Measurements from ENCODE around the gene TTC27. TPM values are rescaled to one million over a fixed set of nuclear protein-coding genes. Genes with fewer than 3 reads are reported as not detected.

The TTC27 gene
- total RNA-seq, 1 donor from 2014 or later = 12.5 TPM

DNA sequence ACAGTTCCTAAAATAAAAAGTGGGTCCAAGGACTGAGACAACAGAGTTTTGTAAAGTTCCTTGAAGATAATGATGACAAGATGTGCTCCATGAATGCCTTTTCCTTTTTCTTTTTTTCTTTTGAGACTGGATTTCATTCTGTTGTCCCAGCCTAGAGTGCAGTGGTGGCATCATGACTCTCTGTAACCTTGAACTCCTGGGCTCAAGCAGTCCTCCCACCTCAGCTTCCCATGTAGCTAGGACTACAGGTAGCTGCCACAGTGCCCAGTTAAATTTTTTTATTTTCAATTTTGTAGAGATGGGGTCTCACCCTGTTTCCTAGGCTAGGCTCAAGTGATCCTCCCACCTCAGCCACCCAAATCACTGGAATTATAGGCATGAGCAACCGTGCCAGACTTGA, 16.1 kb upstream of the TTC27 start:
- no peak for DNase-seq (ENCODE audit: extremely low spot score in 2 of 2)
- peaks cover 0 to 44% of the 10 kb centered on the region in 2 donors for H3K36me3 ChIP-seq
- H3K27me3 ChIP-seq = no peaks in the 10 kb centered on the region
- TF ChIP-seq POLR2A (IDR thresholded peaks at IDR 0.05) (no peak), POLR2AphosphoS5 (IDR thresholded peaks at IDR 0.05; ENCODE audit: insufficient read depth in 1 of 2, low read depth in 1 of 2) (no peak)
- TF ChIP-seq, protein P1, sequence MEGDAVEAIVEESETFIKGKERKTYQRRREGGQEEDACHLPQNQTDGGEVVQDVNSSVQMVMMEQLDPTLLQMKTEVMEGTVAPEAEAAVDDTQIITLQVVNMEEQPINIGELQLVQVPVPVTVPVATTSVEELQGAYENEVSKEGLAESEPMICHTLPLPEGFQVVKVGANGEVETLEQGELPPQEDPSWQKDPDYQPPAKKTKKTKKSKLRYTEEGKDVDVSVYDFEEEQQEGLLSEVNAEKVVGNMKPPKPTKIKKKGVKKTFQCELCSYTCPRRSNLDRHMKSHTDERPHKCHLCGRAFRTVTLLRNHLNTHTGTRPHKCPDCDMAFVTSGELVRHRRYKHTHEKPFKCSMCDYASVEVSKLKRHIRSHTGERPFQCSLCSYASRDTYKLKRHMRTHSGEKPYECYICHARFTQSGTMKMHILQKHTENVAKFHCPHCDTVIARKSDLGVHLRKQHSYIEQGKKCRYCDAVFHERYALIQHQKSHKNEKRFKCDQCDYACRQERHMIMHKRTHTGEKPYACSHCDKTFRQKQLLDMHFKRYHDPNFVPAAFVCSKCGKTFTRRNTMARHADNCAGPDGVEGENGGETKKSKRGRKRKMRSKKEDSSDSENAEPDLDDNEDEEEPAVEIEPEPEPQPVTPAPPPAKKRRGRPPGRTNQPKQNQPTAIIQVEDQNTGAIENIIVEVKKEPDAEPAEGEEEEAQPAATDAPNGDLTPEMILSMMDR (IDR thresholded peaks at IDR 0.05) = no peak
- no peaks in the 10 kb centered on the region for H3K9me3 ChIP-seq
- no peaks in the 10 kb centered on the region for H3K4me1 ChIP-seq
- H3K27ac ChIP-seq = no peak overlapping the region
- no peak overlapping the region for H3K4me3 ChIP-seq
- intact Hi-C loops (cut with DNase I) = no loop called here

DNA sequence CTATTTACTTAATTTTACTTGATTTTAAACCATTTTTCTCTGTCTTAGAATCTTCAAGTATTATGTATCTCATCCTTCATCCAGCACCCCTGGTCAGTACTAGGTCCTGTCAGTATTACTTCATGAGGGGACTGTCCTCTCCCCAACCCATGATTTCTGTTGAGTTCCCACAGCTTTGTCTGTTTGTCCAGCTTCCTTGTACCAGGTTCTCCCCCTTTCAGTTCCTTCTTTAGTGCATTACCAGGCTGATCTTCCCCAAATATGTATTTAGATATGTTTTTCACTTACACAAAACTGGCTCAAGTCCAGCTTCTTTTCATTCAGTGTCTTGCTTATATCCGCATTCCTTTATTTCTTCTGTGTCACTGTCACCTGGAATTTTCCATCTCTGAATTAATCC, 13.8 kb upstream of the TTC27 start:
- TF ChIP-seq POLR2AphosphoS5 (IDR thresholded peaks at IDR 0.05; ENCODE audit: insufficient read depth in 1 of 2, low read depth in 1 of 2) = no peak
- Histone ChIP-seq H3K4me3 (no peak overlapping the region), H3K27ac (no peak overlapping the region), H3K27me3 (no peaks in the 10 kb centered on the region), H3K9me3 (no peaks in the 10 kb centered on the region), H3K36me3 (peaks cover 0 to 47% of the 10 kb centered on the region in 2 donors), H3K4me1 (no peaks in the 10 kb centered on the region)
- intact Hi-C loops (cut with DNase I) = no loop called here
- no peak for DNase-seq (ENCODE audit: extremely low spot score in 2 of 2)

DNA sequence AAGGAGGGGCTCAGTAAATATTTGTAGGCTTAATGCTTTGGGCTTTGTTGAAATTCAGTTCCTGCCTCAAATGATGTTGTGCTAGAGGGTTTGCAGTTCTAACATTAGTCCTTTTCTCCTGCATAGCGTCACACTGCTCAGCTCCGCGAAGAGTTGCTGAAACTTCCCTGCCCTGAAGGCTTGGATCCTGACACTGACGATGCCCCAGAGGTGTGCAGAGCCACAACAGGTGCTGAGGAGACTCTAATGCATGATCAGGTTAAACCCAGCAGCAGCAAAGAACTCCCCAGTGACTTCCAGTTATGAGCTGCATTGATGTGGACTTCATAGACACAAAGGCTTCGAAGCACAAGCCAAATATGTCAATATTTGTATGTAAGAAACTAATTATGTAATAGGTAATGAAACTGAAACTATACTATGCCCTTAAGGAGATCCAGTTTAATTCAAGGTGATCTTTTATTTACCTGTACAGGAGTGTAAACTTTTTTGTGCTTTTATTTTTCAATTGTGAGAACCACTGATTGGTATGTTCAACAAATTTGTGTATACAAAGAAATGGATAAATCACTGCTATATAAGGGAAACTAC, 10.2 kb upstream of the TTC27 start:
- H3K36me3 ChIP-seq = peaks cover 0 to 37% of the 10 kb centered on the region in 2 donors
- no peaks in the 10 kb centered on the region for H3K9me3 ChIP-seq
- no peak for DNase-seq (ENCODE audit: extremely low spot score in 2 of 2)
- intact Hi-C loops (cut with DNase I) = no loop called here
- TF ChIP-seq, protein P1 (IDR thresholded peaks at IDR 0.05) = no peak
- TF ChIP-seq POLR2A (IDR thresholded peaks at IDR 0.05) (no peak), POLR2AphosphoS5 (IDR thresholded peaks at IDR 0.05; ENCODE audit: insufficient read depth in 1 of 2, low read depth in 1 of 2) (no peak)
- H3K27ac ChIP-seq = no peak overlapping the region
- no peak overlapping the region for H3K4me3 ChIP-seq
- peaks cover 3% of the 10 kb centered on the region for H3K4me1 ChIP-seq
- H3K27me3 ChIP-seq = no peaks in the 10 kb centered on the region

DNA sequence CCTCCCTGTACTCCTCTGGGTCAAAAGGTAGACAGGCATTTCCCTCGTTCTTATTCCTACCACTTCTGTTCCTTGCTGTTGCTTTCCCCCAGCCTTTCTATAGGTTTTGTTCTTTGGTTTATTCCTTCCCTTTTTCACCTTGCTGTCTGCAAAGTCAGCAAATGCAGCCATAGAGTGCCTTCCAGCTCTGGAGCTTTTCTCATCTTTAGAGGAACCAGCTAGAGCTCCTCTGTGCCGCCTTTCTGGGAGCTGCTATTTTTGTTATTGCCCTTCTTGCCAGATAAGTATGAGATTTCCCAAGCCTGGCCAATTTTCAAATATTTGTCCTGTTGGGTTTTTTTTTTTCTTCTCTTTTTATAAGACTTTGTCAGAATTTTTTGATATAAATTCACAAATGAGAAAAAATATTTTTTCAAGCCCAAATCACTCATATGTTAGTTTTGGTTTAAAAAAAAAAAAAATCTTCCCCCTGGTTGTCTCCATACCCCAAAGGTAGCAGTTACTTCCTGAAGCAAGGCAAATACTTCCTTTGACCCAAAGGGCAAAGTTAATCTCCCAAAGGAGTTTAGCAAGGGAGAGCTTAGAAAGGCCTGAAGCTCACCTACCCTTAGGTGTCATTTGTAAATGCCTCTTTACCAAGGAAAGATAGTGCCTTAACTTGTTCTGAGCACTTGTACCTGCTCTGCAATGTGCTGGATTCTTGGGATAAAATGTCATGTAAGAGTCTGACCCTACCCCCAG, 5.1 kb upstream of the TTC27 start:
- no peaks in the 10 kb centered on the region for H3K27me3 ChIP-seq
- H3K4me1 ChIP-seq = peaks cover 9% of the 10 kb centered on the region
- intact Hi-C loops (cut with DNase I) = no loop called here
- no peak for DNase-seq (ENCODE audit: extremely low spot score in 2 of 2)
- H3K4me3 ChIP-seq = no peak overlapping the region
- TF ChIP-seq POLR2A (IDR thresholded peaks at IDR 0.05) = no peak
- no peak for TF ChIP-seq POLR2AphosphoS5 (IDR thresholded peaks at IDR 0.05; ENCODE audit: insufficient read depth in 1 of 2, low read depth in 1 of 2)
- TF ChIP-seq, protein P1 (IDR thresholded peaks at IDR 0.05) = no peak
- H3K27ac ChIP-seq = no peak overlapping the region
- H3K9me3 ChIP-seq = no peaks in the 10 kb centered on the region
- peaks cover 0 to 9% of the 10 kb centered on the region in 2 donors for H3K36me3 ChIP-seq

DNA sequence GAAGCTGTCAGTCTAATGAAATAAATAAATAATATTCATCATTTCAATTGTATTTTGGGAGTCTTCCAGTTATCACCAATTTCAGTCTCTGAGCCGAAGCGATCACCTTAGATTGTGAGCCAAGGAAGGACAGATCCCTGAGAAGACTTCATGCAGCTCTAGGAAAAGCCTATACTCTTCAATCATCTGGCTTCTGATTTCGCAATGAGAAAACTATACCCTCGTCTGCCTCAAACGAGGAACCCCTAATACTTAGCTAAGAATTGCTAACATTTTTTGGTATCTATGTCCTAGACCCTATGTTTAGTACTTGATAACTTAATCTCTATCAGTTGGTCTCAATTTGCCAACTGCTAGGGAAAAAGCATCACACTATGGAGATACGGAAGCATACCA, 4.5 kb upstream of the TTC27 start:
- peaks cover 0 to 9% of the 10 kb centered on the region in 2 donors for H3K36me3 ChIP-seq
- no peaks in the 10 kb centered on the region for H3K9me3 ChIP-seq
- intact Hi-C loops (cut with DNase I) = no loop called here
- TF ChIP-seq POLR2A (IDR thresholded peaks at IDR 0.05) (no peak), POLR2AphosphoS5 (IDR thresholded peaks at IDR 0.05; ENCODE audit: insufficient read depth in 1 of 2, low read depth in 1 of 2) (no peak)
- TF ChIP-seq, protein P1 (IDR thresholded peaks at IDR 0.05) = no peak
- no peak overlapping the region for H3K4me3 ChIP-seq
- H3K4me1 ChIP-seq = peaks cover 10% of the 10 kb centered on the region
- no peak overlapping the region for H3K27ac ChIP-seq
- no peak for DNase-seq (ENCODE audit: extremely low spot score in 2 of 2)
- no peaks in the 10 kb centered on the region for H3K27me3 ChIP-seq
